ENCODE results near the gene FUT7. TPM values are rescaled to one million over a fixed set of nuclear protein-coding genes. Genes with fewer than 3 reads are reported as not detected.

The FUT7 gene
- total and polyA plus RNA-seq, 9 of the 15 experiments (the other 6 are each of a cell fraction or from before 2014, with no cell fraction given): not detected

DNA sequence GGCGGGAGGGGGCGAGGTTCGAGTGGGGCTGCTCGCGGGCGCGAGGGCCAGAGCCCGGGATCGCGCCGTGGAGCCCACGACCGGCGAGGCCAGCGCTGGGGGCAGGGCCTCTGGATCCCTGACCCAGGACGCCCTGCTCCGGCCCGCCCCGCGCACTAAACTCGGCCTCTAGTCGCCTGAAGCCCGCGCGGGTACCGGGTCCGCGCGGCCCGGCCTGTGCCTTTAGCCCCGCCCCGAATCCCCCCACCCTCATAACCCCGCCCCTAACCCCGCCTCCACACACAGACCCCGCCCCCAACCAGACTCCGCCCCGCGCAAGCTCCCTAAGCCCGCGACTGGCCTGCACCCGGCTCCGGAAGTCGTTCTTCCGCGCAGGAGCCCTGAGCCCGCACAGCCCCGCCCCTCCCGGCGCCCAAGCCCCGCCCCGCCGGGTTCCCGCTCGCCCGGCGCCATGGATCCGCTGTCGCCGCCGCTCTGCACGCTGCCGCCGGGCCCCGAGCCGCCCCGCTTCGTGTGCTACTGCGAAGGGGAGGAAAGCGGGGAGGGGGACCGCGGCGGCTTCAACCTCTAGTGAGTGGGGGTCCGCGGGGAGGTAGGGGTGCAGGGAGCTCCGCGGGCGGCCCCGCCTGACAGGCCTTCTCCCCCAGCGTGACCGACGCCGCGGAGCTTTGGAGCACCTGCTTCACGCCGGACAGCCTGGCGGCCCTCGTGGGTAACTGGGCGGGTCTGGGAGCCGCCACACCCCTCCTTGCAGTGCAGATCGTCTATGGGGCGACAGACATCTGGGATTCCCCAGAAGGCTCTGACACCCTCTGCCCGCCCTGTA, 39.7 kb downstream of the FUT7 start, which contains the start of gene PAXX (continued):
- TF ChIP-seq CBX5 (IDR thresholded peaks at IDR 0.05; ENCODE audit: borderline replicate concordance, low read depth) (no peak), KAT7 (CRISPR knock-in tag; IDR thresholded peaks at IDR 0.05; ENCODE audit: borderline replicate concordance) (no peak), CXXC5 (CRISPR knock-in tag; IDR thresholded peaks at IDR 0.05) (peak; percentile 75), ZNF324 (CRISPR knock-in tag; IDR thresholded peaks at IDR 0.05) (no peak), ZFP1 (CRISPR knock-in tag; IDR thresholded peaks at IDR 0.05) (no peak), ZEB2 (IDR thresholded peaks at IDR 0.05) (no peak), CREM (IDR thresholded peaks at IDR 0.05; ENCODE audit: low read depth) (no peak; the same call in 1 of the 2 replicates), MTF1 (CRISPR knock-in tag; IDR thresholded peaks at IDR 0.05; ENCODE audit: borderline replicate concordance) (no peak)
- TF ChIP-seq, protein P1, sequence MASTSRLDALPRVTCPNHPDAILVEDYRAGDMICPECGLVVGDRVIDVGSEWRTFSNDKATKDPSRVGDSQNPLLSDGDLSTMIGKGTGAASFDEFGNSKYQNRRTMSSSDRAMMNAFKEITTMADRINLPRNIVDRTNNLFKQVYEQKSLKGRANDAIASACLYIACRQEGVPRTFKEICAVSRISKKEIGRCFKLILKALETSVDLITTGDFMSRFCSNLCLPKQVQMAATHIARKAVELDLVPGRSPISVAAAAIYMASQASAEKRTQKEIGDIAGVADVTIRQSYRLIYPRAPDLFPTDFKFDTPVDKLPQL (IDR thresholded peaks at IDR 0.05; ENCODE audit: extremely low read depth, insufficient read length): no peak
- TF ChIP-seq, protein P2, sequence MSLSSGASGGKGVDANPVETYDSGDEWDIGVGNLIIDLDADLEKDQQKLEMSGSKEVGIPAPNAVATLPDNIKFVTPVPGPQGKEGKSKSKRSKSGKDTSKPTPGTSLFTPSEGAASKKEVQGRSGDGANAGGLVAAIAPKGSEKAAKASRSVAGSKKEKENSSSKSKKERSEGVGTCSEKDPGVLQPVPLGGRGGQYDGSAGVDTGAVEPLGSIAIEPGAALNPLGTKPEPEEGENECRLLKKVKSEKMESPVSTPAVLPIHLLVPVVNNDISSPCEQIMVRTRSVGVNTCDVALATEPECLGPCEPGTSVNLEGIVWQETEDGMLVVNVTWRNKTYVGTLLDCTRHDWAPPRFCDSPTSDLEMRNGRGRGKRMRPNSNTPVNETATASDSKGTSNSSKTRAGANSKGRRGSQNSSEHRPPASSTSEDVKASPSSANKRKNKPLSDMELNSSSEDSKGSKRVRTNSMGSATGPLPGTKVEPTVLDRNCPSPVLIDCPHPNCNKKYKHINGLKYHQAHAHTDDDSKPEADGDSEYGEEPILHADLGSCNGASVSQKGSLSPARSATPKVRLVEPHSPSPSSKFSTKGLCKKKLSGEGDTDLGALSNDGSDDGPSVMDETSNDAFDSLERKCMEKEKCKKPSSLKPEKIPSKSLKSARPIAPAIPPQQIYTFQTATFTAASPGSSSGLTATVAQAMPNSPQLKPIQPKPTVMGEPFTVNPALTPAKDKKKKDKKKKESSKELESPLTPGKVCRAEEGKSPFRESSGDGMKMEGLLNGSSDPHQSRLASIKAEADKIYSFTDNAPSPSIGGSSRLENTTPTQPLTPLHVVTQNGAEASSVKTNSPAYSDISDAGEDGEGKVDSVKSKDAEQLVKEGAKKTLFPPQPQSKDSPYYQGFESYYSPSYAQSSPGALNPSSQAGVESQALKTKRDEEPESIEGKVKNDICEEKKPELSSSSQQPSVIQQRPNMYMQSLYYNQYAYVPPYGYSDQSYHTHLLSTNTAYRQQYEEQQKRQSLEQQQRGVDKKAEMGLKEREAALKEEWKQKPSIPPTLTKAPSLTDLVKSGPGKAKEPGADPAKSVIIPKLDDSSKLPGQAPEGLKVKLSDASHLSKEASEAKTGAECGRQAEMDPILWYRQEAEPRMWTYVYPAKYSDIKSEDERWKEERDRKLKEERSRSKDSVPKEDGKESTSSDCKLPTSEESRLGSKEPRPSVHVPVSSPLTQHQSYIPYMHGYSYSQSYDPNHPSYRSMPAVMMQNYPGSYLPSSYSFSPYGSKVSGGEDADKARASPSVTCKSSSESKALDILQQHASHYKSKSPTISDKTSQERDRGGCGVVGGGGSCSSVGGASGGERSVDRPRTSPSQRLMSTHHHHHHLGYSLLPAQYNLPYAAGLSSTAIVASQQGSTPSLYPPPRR (CRISPR knock-in tag; IDR thresholded peaks at IDR 0.05; ENCODE audit: borderline replicate concordance): 0 out of 2 replicates have a peak, but pooled peaks have one; percentile 31
- TF ChIP-seq, protein P3, sequence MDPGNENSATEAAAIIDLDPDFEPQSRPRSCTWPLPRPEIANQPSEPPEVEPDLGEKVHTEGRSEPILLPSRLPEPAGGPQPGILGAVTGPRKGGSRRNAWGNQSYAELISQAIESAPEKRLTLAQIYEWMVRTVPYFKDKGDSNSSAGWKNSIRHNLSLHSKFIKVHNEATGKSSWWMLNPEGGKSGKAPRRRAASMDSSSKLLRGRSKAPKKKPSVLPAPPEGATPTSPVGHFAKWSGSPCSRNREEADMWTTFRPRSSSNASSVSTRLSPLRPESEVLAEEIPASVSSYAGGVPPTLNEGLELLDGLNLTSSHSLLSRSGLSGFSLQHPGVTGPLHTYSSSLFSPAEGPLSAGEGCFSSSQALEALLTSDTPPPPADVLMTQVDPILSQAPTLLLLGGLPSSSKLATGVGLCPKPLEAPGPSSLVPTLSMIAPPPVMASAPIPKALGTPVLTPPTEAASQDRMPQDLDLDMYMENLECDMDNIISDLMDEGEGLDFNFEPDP (CRISPR knock-in tag; IDR thresholded peaks at IDR 0.05): no peak
- TF ChIP-seq, protein P4, sequence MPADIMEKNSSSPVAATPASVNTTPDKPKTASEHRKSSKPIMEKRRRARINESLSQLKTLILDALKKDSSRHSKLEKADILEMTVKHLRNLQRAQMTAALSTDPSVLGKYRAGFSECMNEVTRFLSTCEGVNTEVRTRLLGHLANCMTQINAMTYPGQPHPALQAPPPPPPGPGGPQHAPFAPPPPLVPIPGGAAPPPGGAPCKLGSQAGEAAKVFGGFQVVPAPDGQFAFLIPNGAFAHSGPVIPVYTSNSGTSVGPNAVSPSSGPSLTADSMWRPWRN (IDR thresholded peaks at IDR 0.05; ENCODE audit: low read depth): no peak
